ENCODE data around the gene C14orf180. TPM values are rescaled to one million over a fixed set of nuclear protein-coding genes. Genes with fewer than 3 reads are reported as not detected.

The C14orf180 gene
- total and polyA plus RNA-seq, 2 of the 8 experiments (the other 6 are each of a cell fraction or from before 2014, with no cell fraction given) = not detected

- Histone ChIP-seq H2BK12ac (ENCODE audit: low read depth, low read length) (no peak overlapping the region), H3K27ac (ENCODE audit: low read depth, low read length) (no peak overlapping the region), H4K20me1 (replicated peaks in 1 of 2; ENCODE audit: control insufficient read depth in 1 of 2, insufficient read depth in 2 of 2, low read length in 2 of 2) (no peaks in the 10 kb centered on the region), H3K9me3 (ENCODE audit: insufficient read depth in 2 of 2, low read depth in 1 of 2, low read length in 1 of 2) (no peaks in the 10 kb centered on the region), H3K18ac (ENCODE audit: extremely low read depth, low read length) (no peak overlapping the region), H2BK120ac (replicated peaks; ENCODE audit: low read depth, low read length) (no peak overlapping the region), H3K4ac (replicated peaks; ENCODE audit: insufficient read length, low read depth, low read length) (no peak overlapping the region), H3K79me2 (ENCODE audit: control insufficient read depth in 1 of 2, insufficient read depth in 2 of 2, low read length in 2 of 2) (no peaks in the 10 kb centered on the region), H3K79me1 (ENCODE audit: low read depth, low read length) (no peaks in the 10 kb centered on the region), H2AK5ac (ENCODE audit: low read depth, low read length) (no peak overlapping the region), H3K14ac (ENCODE audit: insufficient read length) (no peak overlapping the region), H3K23me2 (ENCODE audit: low read depth, low read length) (peaks cover 6% of the 10 kb centered on the region; the same call in 1 of the 2 replicates), H3K4me3 (ENCODE audit: extremely low read depth in 1 of 4, insufficient read depth in 2 of 4, low read depth in 3 of 4, low read length in 4 of 4) (no peak overlapping the region), H3K4me1 (replicated peaks in 1 of 4; ENCODE audit: control insufficient read depth in 3 of 4, insufficient read depth in 4 of 4, low read length in 3 of 4) (peaks cover 0 to 9% (median 3%) of the 10 kb centered on the region in 4 experiments; a peak in 4 of 7 replicates), H4K5ac (ENCODE audit: insufficient read length, low read depth, low read length) (no peak overlapping the region), H3K36me3 (ENCODE audit: control insufficient read depth in 2 of 4, insufficient read depth in 4 of 4, low read length in 3 of 4) (no peaks in the 10 kb centered on the region), H4K8ac (ENCODE audit: extremely low read depth, insufficient read depth, low read length) (no peak overlapping the region), H2BK5ac (ENCODE audit: low read depth, low read length) (no peak overlapping the region), H2BK20ac (ENCODE audit: low read length) (no peak overlapping the region), H3K23ac (ENCODE audit: insufficient read length) (no peak overlapping the region), H2BK15ac (ENCODE audit: low read length) (no peak overlapping the region), H2AFZ (ENCODE audit: low read length) (no peak overlapping the region), H3K9ac (replicated peaks in 1 of 4; ENCODE audit: extremely low read depth in 1 of 4, low read depth in 3 of 4, low read length in 3 of 4) (no peak overlapping the region; a peak in 1 of 7 replicates), H3K56ac (replicated peaks; ENCODE audit: insufficient read length, low read depth, low read length) (no peak overlapping the region), H4K91ac (replicated peaks; ENCODE audit: insufficient read length, low read length) (no peak overlapping the region), H3K4me2 (ENCODE audit: insufficient read depth in 1 of 2, low read depth in 2 of 2, low read length in 2 of 2) (no peak overlapping the region), H3K27me3 (replicated peaks in 1 of 4; ENCODE audit: control insufficient read depth in 3 of 4, extremely low read depth in 1 of 4, insufficient read depth in 3 of 4, low read length in 3 of 4) (peaks cover 2 to 21% (median 15%) of the 10 kb centered on the region in 4 experiments)
- WGBS, 2 experiments (ENCODE audit: extremely low coverage in 1 of 2, insufficient coverage in 1 of 2, insufficient read length in 1 of 2, insufficient replicate concordance in 2 of 2, low coverage in 1 of 2, low lambda C conversion rate in 2 of 2, missing lambda C conversion rate in 1 of 2) = 88% methylated on average over 8 of the region's 8 CpGs; no CpG with 5 or more reads in 1 of the 2 experiments
- FAIRE-seq (no peak), DNase-seq (ENCODE audit: low read depth in 1 of 2, low spot score in 2 of 2) (no peak)
- POLR2A ChIA-PET (ENCODE audit: partially characterized antibody) = interaction anchor here (0.6 kb wide), 1 partner anchor 31 kb away, joined by 3 read pairs; no protein-coding TSS in a partner anchor
- CTCF ChIA-PET (ENCODE audit: partially characterized antibody) = interaction anchor here (0.6 to 1.6 kb wide), 3 partner anchors 91 to 691 kb away, joined by 3 to 4 read pairs (median 3); no protein-coding TSS in a partner anchor
- no peak for TF ChIP-seq POLR2AphosphoS5 (IDR thresholded peaks at IDR 0.05; ENCODE audit: low read depth, low read length)
Measured at GRCh38 chr14:104600805-104601204, 21.2 kb downstream of the C14orf180 start.
